Hepatocyte (in vitro differentiated cells): Measurements from ENCODE around the gene RNU1-4.
"Not testable (repeated sequence)": the region's sequence is repeated elsewhere in the genome, so short reads cannot be mapped to it uniquely, and the experiment has no call there.

Experiments
- CTCF ChIP-seq: fragments of 200-600 bp; sonication (generic); IDR thresholded peaks from 2 replicates; pipeline ENCODE4 v1.5.1; 2016; ENCODE audit warnings: antibody characterized with exemption, mild to moderate bottlenecking; ENCODE audit not compliant: poor library complexity
- EZH2 ChIP-seq: fragments of 200-600 bp; sonication (generic); IDR thresholded peaks from 2 replicates; pipeline ENCODE4 v1.6.1; 2016; ENCODE audit warnings: antibody characterized with exemption, mild to moderate bottlenecking, borderline replicate concordance

- TF ChIP-seq EZH2, CTCF: not testable (repeated sequence)
Observed at GRCh38 chr1:16777821-16778220, 37.5 kb downstream of the RNU1-4 start.
